ENCODE measurements around the gene TIGD4.
A peak's percentile ranks its signal among the peaks of the same experiment; 100 is the strongest.

The TIGD4 gene

GRCh38 chr4:152779513-152780266 is at the start of gene TIGD4, which contains the start of gene ARFIP1:
TIGD4 (minus strand) TSS chr4:152779730; CDS start chr4:152771004, 8,726 bp downstream.
ARFIP1 (plus strand) TSS chr4:152779954; CDS start chr4:152829634, 49,680 bp downstream.
- DNase-seq: peak; percentile 93 to 96

GRCh38 chr4:152828122-152828521 is 48.6 kb upstream of the TIGD4 start:
- no peak for DNase-seq

- DNase-seq: no peak
These were observed 45.8 kb upstream of the TIGD4 start for GRCh38 chr4:152825336-152825735.

- DNase-seq: no peak
These were observed 45.0 kb upstream of the TIGD4 start for GRCh38 chr4:152824561-152824960.

- no peak for DNase-seq
These were observed 42.8 kb upstream of the TIGD4 start for GRCh38 chr4:152822323-152822722.

GRCh38 chr4:152820073-152820472 is 40.5 kb upstream of the TIGD4 start:
- no peak for DNase-seq

- DNase-seq: no peak
These were observed 39.6 kb upstream of the TIGD4 start for GRCh38 chr4:152819026-152819645.

- DNase-seq: no peak
These were observed 37.8 kb upstream of the TIGD4 start for GRCh38 chr4:152817331-152817730.

- no peak for DNase-seq
These were observed 35.5 kb upstream of the TIGD4 start for GRCh38 chr4:152815078-152815477.

- no peak for DNase-seq
These were observed 31.3 kb upstream of the TIGD4 start for GRCh38 chr4:152810715-152811287.

- no peak for DNase-seq
These were observed 29.1 kb upstream of the TIGD4 start for GRCh38 chr4:152808670-152809069.

- peak in 1 of 2 donors; percentile 28 for DNase-seq
These were observed 27.8 kb upstream of the TIGD4 start for GRCh38 chr4:152807294-152807829.

GRCh38 chr4:152806501-152807125 is 27.1 kb upstream of the TIGD4 start:
- DNase-seq: no peak

GRCh38 chr4:152805818-152806217 is 26.3 kb upstream of the TIGD4 start:
- no peak for DNase-seq

- DNase-seq: no peak
These were observed 25.6 kb upstream of the TIGD4 start for GRCh38 chr4:152805071-152805650.

GRCh38 chr4:152803541-152803940 is 24.0 kb upstream of the TIGD4 start:
- no peak for DNase-seq

- DNase-seq: no peak
These were observed 16.4 kb upstream of the TIGD4 start for GRCh38 chr4:152795891-152796290.

- no peak for DNase-seq
These were observed 7.1 kb upstream of the TIGD4 start for GRCh38 chr4:152786627-152787026.

- DNase-seq: no peak
These were observed 6.4 kb upstream of the TIGD4 start for GRCh38 chr4:152785639-152786615.

GRCh38 chr4:152784490-152785350 is 5.2 kb upstream of the TIGD4 start:
- DNase-seq: no peak

Data from CD4-positive, alpha-beta T cell treated with Interferon alpha-2 for 1 hour (primary cell).